ENCODE measurements around the gene RAB26. TPM values are rescaled to one million over a fixed set of nuclear protein-coding genes. Genes with fewer than 3 reads are reported as not detected.

The RAB26 gene
- total and polyA plus RNA-seq, 2 experiments from 2014 or later: 4.1 to 8.7 TPM

DNA sequence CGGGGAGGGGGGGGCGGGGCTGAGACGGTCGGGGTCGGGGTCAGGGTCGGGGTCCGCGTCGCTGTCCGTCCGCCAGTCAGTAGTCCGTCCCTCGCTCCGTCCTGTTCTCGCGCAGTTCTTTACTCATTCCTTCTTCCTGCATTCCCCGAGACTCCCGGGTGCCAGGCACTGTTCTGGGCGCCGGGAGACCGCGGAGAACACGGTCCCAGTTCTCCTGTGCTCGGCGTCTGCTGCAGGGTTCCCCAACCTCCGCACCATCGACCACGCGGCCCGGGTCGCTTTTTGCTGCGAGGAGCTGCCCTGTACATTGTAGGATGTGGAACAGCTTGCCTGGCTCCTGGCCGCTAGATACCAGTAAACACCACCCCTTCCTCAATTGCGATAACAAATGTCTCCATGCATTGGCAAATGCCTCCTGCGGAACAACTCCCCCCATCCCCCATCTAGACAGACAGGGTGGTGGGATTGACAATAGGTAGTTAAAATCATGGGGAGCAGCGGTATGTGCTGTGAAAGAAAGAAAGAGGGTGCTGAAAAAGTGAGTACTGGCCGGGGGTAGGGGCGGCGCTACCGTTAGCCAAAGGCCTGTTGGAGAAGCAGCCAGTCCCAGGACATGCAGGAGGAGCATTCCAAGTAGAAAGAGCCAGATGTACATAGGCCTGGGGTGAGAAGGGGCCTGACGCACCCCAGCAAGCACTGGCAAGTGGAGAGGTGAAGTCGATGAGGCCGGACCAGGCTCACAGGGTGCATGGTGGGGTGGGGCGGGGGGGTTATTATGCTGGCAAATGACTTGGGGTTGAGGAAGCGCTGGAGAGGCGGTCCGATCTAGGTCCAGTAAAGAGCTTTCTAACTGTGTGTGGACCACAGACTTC, 7.8 kb downstream of the RAB26 start:
- Histone ChIP-seq H3K27me3 (ENCODE audit: insufficient read depth) (no peaks in the 10 kb centered on the region), H2AFZ (no peak overlapping the region), H3K4me2 (peak overlapping the region; percentile 99), H3K27ac (ENCODE audit: low read depth) (0 out of 2 replicates have a peak overlapping the region, but pooled peaks have one; percentile 63), H3K9me2 (ENCODE audit: insufficient read depth) (no peaks in the 10 kb centered on the region), H3F3A (replicated peaks; ENCODE audit: low read depth) (peaks cover 38% of the 10 kb centered on the region), H3K36me3 (ENCODE audit: insufficient read depth) (peaks cover 21% of the 10 kb centered on the region; the same call in 1 of the 2 replicates), H3K4me1 (ENCODE audit: insufficient read depth) (peaks cover 33% of the 10 kb centered on the region), H3K79me2 (replicated peaks; ENCODE audit: insufficient read depth) (peaks cover 78% of the 10 kb centered on the region), H4K20me1 (replicated peaks; ENCODE audit: insufficient read depth) (peaks cover 35% of the 10 kb centered on the region), H3K4me3 (peak overlapping the region; percentile 99)
- H3K27ac Mint-ChIP-seq: peak overlapping the region; percentile 96
- H3K4me1 Mint-ChIP-seq: peaks cover 43% of the 10 kb centered on the region
- peak; percentile 56 for DNase-seq (ENCODE audit: low spot score)
- H3K27me3 Mint-ChIP-seq (ENCODE audit: insufficient read depth, low read depth, poor library complexity): peaks cover 51% of the 10 kb centered on the region
- H3K4me3 Mint-ChIP-seq: peak overlapping the region; percentile 93
- peaks cover 21% of the 10 kb centered on the region for H3K9me3 Mint-ChIP-seq
- TF ChIP-seq ZNF331 (CRISPR knock-in tag; IDR thresholded peaks at IDR 0.05; ENCODE audit: low read depth): no peak
- no peak for TF ChIP-seq REST (IDR thresholded peaks at IDR 0.05; ENCODE audit: unreplicated experiment)
- TF ChIP-seq STAT1 (IDR thresholded peaks at IDR 0.05; ENCODE audit: unreplicated experiment): no peak
- TF ChIP-seq CREB1 (CRISPR knock-in tag; IDR thresholded peaks at IDR 0.05; ENCODE audit: low read depth): no peak
- TF ChIP-seq EZH2 (IDR thresholded peaks at IDR 0.05; ENCODE audit: low read depth, unreplicated experiment): no peak
- TF ChIP-seq POLR2AphosphoS5 (IDR thresholded peaks at IDR 0.05; ENCODE audit: low read depth): no peak; the same call in 1 of the 2 replicates
- TF ChIP-seq ETS1 (IDR thresholded peaks at IDR 0.05): no peak
- ATAC-seq: no peak
- peaks cover 47% of the 10 kb centered on the region for H3K36me3 Mint-ChIP-seq (ENCODE audit: low read depth)

GRCh38 chr16:2156849-2157224, 8.4 kb downstream of the RAB26 start:
- ATAC-seq (no peak), DNase-seq (ENCODE audit: low spot score) (peak; percentile 0)
- Mint-ChIP-seq H3K27ac (peak overlapping the region; percentile 77), H3K9me3 (peaks cover 18% of the 10 kb centered on the region), H3K27me3 (ENCODE audit: insufficient read depth, low read depth, poor library complexity) (peaks cover 44% of the 10 kb centered on the region), H3K36me3 (ENCODE audit: low read depth) (peaks cover 41% of the 10 kb centered on the region), H3K4me3 (peak overlapping the region; percentile 93), H3K4me1 (peaks cover 37% of the 10 kb centered on the region)
- peaks cover 32% of the 10 kb centered on the region for H4K20me1 ChIP-seq (replicated peaks; ENCODE audit: insufficient read depth)
- no peaks in the 10 kb centered on the region for H3K9me2 ChIP-seq (ENCODE audit: insufficient read depth)
- peaks cover 21% of the 10 kb centered on the region; the same call in 1 of the 2 replicates for H3K36me3 ChIP-seq (ENCODE audit: insufficient read depth)
- no peak overlapping the region for H2AFZ ChIP-seq
- H3F3A ChIP-seq (replicated peaks; ENCODE audit: low read depth): peaks cover 32% of the 10 kb centered on the region
- H3K4me1 ChIP-seq (ENCODE audit: insufficient read depth): peaks cover 27% of the 10 kb centered on the region; the same call in 1 of the 2 replicates
- H3K27me3 ChIP-seq (ENCODE audit: insufficient read depth): no peaks in the 10 kb centered on the region
- H3K27ac ChIP-seq (ENCODE audit: low read depth): no peak overlapping the region
- H3K4me2 ChIP-seq: peak overlapping the region; percentile 99
- peaks cover 82% of the 10 kb centered on the region for H3K79me2 ChIP-seq (replicated peaks; ENCODE audit: insufficient read depth)
- peak overlapping the region; percentile 99 for H3K4me3 ChIP-seq
- TF ChIP-seq POLR2AphosphoS5 (IDR thresholded peaks at IDR 0.05; ENCODE audit: low read depth): no peak
- TF ChIP-seq EZH2phosphoT487 (IDR thresholded peaks at IDR 0.05; ENCODE audit: unreplicated experiment): no peak
- TF ChIP-seq STAT1 (IDR thresholded peaks at IDR 0.05; ENCODE audit: unreplicated experiment): no peak
- TF ChIP-seq, protein P1, sequence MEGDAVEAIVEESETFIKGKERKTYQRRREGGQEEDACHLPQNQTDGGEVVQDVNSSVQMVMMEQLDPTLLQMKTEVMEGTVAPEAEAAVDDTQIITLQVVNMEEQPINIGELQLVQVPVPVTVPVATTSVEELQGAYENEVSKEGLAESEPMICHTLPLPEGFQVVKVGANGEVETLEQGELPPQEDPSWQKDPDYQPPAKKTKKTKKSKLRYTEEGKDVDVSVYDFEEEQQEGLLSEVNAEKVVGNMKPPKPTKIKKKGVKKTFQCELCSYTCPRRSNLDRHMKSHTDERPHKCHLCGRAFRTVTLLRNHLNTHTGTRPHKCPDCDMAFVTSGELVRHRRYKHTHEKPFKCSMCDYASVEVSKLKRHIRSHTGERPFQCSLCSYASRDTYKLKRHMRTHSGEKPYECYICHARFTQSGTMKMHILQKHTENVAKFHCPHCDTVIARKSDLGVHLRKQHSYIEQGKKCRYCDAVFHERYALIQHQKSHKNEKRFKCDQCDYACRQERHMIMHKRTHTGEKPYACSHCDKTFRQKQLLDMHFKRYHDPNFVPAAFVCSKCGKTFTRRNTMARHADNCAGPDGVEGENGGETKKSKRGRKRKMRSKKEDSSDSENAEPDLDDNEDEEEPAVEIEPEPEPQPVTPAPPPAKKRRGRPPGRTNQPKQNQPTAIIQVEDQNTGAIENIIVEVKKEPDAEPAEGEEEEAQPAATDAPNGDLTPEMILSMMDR (conservative IDR thresholded peaks at IDR 0.05; ENCODE audit: low read depth in 2 of 2): no peak

Data from GM23338 (cell line).